Endometrial microvascular endothelial cells (primary cell): ENCODE data around the gene USP5. TPM values are rescaled to one million over a fixed set of nuclear protein-coding genes. Genes with fewer than 3 reads are reported as not detected.
"Not testable (repeated sequence)": the region's sequence is repeated elsewhere in the genome, so short reads cannot be mapped to it uniquely, and the experiment has no call there.

ENCODE experiments used
- in situ Hi-C: cut with HindIII; loops from 2 replicates; pipeline ENCODE4 v1.10.0; 2017; ENCODE audit warnings: low sequenced_read_pairs, low pct_unique_long_range_greater_than_20kb; ENCODE audit errors: inconsistent ontology term
- total RNA-seq: library from RNA; depleted of rRNA; stranded (reverse); fragments of >200 nt; gene quantifications from one replicate; pipeline ENCODE4 v1.2.3, GENCODE V29; 2015; ENCODE audit errors: inconsistent ontology term

USP5 gene
- total RNA-seq, 1 donor from 2014 or later: 102 TPM

DNA sequence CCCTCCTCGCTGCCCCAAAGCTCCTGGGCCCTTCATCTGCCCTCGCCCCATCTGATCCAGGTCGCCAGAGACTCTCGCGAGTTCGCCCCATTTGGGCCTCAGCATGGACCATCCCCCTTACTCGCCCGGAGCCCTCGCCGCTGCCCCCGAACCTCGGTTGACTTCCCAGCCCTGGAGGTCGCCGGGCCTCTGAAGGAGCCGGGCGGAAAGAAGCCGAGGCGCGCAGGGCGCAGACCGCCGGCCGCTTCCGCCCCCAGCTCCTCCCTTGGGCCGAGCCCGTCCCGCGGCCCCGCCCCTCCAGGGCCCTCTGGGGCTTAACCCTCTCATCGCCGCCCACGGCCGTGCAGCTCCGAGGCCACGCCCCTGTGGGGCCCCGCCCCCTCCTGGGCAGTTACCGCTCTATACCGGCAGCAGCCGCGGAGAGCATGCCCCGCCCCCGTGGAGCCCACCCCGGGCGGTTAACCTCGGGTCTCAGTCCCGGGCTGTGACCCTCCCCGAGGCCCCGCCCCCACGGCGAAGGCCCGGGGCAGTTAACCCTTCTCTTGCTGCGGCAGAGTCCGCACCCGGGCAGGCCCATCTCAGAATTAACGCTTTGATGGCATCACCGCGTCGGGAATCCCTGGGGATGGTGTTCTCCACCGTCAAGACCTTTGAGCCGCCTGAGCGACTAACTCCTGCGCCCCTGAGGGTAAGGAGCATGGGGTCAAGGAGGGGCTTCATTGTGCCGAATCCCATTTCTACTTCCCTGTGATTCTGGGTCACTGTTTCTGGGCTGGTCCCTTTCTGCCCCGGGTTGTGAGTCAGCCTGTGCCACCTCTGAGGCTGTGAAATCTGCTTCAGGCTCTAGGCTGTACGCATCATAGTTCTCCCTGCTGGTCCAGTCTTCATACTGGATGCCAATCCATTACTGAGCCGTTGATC lies 21.4 kb downstream of the USP5 start, which contains the start of gene SPSB2:
Gene SPSB2, minus strand, starts transcription at position 210 of the 921 bp plus-strand sequence. CDS start 402 bp downstream, outside the sequence.
- in situ Hi-C loops: no loop called here

DNA sequence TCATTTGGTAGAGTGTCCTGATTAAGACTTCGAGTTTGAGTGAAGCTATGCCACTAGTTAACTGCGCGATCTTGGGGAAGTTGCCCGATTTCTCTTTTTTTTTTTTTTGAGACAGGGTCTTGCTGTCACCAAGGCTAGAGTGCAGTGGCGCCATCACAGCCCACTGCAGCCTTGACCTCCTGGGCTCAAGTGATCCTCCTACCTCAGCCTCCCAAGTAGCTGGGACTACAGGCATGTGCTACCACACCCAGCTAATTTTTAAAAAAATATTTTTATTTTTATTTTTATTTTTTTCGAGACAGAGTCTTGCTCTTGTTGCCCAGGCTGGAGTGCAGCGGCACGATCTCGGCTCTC lies 22.0 kb downstream of the USP5 start:
- in situ Hi-C loops: not testable (repeated sequence)

DNA sequence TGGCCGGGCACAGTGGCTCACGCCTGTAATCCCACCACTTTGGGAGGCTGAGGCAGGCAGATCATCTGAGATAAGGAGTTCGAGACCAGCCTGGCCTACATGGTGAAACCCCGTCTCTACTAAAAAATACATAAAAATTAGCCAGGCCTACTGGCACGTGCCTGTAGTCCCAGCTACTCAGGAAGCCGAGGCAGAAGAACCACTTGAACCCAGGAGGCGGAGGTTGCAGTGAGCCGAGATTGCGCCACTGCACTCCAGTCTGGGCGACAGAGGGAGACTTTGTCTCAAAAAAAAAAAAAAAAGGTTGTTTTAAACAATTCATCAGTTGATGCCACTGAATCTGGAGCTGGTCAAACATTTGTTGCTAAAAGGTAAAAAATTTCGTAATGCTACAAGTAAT lies 27.9 kb downstream of the USP5 start:
- in situ Hi-C loops: not testable (repeated sequence)

DNA sequence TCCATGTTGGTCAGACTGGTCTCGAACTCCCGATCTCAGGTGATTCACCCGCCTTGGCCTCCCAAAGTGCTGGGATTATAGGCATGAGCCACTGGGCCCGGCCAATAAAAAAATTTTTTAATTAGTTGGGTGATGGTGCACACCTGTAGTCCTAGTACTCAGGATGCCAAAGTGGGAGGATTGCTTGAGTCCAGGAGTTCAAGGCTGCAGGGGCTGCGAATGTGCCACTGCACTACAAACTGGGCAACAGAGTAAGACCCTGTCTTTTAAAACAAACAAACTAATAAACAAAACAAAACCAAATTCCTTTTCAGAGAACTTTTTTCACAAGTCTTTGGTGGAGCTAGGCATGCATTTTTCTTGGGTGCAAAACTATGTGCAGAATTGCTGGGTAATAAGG lies 31.3 kb downstream of the USP5 start:
- in situ Hi-C loops: no loop called here

DNA sequence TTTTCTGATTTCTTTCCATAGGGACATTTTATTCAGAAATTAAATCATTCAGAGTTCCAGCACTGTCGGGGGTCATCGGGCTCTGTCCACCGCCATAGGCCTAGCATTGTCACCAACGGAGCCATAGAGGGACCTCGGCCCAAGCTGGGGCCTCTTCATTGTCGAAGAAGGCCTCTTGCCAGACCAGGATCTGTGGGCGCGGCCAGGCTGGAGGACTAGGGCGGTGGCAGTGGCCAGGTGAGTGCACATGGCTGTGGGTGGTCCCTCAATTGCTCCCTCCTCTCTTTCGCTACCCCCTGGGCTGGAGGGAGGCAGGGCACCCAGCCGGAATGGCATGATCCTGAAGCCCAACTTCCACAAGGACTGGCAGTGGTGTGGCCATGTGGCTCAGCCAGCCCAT lies 31.7 kb downstream of the USP5 start:
- in situ Hi-C loops: no loop called here

DNA sequence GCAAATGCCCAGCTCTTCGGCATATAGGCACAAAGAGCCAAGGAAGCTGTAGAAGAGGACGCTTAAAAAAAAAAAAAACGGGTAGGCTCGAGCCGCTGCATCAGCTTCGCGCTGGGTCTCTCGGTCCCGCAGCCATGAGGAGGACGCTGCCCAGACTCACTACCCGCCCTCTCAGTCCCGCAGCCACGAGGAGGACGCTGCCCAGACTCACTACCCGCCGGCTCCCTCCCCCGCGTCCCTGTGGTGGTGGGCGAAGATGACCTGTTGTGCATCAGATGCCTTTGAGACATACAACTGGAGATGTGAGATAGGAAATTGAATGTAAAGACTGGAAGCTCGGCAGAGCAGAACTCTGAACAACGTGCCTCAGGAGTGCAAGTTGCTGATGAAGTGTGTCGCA lies 32.6 kb downstream of the USP5 start:
- in situ Hi-C loops: no loop called here

DNA sequence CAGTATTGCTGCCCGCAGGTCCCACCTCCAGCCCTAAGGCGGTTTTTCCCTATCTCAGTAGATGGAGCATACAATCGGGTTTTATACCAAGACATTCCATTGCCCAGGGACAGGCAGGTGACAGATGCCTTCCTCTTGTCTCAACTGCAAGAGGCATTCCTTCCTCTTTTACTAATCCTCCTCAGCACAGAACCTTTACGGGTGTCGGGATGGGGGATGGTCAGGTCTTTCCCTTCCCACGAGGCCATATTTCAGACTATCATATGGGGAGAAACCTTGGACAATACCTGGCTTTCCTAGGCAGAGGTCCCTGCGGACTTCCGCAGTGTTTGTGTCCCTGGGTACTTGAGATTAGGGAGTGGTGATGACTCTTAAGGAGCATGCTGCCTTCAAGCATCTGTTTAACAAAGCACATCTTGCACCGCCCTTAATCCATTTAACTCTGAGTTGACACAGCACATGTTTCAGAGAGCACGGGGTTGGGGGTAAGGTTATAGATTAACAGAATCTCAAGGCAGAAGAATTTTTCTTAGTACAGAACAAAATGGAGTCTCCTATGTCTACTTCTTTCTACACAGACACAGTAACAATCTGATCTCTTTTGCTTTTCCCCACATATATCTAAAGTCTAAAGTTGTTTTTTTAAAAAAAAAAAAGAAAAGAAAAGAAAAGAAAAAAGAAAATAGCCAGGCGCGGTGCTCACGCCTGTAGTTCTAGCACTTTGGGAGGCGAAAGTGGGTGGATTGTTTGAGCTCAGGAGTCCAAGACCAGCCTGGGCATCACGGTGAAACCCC lies 34.5 kb downstream of the USP5 start:
- in situ Hi-C loops: not testable (repeated sequence)

DNA sequence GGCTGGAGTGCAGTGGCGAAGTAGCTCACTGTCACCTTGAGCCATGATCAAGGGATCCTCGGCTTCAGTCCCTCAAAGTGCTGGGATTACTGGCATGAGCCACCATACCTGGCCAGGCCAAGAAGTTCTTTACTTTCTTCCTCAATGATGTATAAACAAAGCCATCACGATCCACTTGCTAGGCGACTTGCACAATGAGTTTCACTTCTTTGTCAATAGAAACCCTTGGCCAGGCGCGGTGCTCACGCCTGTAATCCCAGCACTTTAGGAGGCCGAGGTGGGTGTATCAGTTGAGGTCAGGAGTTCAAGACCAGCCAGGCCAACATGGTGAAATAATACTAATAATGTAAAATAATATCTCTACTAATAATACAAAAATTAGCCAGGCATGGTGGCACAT lies 35.5 kb downstream of the USP5 start:
- in situ Hi-C loops: no loop called here

DNA sequence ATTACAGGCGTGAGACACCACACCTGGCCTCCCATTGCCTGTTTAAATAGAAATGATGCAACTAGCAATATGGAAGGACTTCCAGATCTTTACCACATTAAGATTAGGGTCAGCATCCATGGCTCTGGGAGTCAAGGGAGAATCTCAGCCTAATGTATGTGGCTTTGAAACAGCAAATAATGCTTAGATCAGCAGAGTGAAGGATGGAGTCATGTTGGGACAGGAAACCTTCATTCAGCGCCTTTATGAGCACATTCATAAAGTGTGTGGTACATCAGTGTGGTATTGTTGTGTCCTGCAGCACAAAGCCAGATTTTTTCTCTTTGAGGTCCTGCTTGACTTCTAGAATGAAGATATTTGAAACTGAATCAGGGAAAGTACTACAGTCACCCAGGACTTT lies 36.4 kb downstream of the USP5 start:
- in situ Hi-C loops: no loop called here

DNA sequence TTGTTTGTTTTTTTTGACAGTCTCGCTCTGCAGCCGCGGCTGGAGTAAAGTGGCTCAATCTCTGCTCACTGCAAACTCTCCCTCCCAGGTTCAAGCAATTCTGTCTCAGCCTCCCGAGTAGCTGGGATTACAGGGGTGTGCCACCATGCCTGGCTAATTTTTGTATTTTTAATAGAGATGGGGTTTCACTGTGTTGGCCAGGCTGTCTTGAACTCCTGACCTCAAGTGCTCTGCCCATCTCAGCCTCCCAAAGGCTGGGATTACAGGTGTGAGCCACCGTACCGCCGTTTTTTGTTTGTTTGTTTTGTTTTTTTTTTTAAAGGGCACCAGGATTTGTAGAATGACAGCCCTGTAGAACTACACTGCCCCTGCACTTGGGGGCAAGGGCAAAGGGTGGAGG lies 36.8 kb downstream of the USP5 start:
- in situ Hi-C loops: not testable (repeated sequence)

DNA sequence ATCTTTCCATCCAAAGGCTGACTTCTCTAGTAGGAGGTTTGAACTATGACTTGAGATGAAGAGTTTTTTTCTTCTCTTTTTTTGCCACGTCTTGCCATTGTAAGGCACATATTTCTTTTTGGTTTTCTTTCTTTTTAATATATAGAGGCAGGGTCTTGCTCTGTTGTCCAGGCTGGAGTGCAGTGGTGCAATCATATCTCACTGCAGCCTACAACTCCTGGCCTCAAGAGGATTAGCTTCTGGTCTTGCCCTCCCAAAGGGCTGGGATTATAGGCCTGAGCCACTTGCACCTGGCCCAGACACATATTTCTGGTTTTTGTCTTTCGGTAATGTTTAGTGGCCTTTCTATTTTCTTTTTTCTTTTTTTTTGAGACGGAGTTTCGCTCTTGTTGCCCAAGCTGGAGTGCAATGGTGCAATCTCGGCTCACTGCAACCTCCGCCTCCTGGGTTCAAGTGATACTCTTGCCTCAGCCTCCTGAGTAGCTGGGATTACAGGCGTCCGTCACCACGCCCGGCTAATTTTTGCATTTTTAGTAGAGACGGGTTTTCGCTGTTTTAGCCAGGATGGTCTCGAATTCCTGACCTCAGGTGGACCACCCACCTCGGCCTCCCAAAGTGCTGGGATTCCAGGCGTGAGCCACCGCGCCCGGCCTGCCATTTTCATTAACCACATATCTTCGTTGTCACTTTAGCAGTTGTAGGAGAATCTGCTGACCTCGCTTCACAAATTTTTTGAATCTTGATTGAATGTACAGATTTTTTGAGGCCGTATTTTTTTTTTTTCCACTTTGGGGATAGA lies 38.0 kb downstream of the USP5 start:
- in situ Hi-C loops: not testable (repeated sequence)

DNA sequence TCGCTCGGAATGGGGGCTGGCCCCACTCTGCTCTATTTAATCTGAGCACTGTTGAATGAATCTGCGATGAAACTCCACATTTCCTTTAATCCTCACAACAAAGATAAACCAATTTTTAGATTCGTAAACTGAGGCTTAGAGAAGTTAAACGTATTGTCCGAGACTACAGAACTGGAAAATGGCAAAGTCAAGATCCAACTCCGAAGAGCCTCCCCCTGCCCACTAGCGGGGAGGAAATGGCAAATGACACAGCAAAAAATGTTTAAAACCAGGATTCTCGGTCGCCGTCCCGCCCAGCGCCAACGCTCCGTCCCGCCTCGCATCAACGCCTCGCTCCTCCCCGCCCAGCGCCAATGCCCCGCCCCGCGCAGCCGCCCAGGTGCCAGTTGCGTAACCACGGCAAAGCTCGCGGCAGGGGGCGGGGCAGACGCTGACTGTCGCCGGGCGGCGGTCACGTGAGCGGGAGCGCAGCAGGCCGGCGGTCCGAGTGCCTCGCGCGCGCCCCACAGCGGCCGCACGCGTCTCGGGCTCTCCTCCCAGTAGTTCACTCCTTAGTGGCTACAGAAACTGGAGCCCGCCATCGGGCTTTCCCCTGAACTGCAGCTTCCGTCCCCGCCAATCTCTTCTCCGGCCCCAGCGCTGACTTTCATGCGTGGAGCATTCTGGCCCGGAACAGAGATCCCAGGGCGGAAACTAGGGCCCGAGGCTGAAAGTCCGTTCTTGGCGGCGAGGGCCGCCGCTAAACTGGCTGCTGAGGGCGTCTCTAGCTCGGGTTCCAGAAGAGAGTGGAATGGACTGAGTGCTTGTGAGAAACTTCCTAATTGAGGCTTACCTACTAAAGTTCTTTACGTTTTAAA lies 39.1 kb downstream of the USP5 start:
- in situ Hi-C loops: no loop called here

DNA sequence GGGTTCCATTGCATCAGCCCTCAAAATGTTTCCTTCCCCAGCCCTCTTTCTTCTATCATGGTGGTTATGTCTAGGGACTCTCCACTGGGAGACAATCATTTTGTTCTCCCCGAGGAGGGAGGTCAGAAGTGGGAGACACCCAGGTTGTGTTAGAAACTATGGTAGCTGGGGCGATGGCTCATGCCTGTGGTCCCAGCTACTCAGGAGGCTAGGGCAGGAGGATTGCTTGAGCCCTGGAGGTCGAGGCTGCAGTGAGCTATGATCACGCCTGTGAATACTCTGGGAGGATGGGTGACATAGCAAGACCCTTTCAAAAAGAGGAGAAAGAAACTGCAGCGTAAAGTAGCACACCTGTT lies 39.7 kb downstream of the USP5 start:
- in situ Hi-C loops: no loop called here

DNA sequence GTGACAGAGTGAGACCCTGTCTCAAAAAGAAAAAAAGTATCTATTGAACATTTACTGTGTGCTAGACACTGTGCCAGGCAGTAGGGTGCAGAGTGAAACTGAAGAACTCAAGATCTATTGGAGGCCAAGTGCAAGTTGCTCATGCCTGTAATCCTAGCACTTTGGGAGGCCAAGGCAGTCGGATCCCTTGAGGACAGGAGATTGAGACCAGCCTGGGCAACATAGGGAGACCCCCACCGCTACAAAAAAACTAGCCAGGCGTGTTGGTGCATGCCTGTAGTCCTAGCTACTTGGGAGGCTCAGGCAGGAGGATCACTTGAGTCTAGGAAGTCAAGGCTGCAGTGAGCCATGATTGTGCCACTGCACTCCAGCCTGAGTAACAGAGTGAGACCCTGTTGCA lies 40.7 kb downstream of the USP5 start:
- in situ Hi-C loops: not testable (repeated sequence)

DNA sequence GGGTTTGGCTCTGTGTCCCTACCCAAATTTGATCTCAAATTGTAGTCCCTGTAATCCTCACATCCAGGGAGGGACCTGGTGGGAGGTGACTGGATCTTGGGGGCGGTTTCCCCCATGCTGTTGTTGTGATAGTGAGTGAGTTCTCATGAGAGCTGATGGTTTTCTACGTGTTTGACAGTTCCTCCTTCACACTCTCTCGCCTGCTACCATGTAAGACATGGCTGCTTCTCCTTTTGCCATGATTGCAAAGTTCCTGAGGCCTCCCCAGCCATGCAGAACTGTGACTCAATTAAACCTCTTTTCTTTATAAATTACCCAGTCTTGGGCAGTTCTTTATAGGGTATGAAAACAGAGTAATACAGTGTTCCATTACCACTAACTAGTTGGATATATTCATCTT lies 42.4 kb downstream of the USP5 start:
- in situ Hi-C loops: no loop called here

DNA sequence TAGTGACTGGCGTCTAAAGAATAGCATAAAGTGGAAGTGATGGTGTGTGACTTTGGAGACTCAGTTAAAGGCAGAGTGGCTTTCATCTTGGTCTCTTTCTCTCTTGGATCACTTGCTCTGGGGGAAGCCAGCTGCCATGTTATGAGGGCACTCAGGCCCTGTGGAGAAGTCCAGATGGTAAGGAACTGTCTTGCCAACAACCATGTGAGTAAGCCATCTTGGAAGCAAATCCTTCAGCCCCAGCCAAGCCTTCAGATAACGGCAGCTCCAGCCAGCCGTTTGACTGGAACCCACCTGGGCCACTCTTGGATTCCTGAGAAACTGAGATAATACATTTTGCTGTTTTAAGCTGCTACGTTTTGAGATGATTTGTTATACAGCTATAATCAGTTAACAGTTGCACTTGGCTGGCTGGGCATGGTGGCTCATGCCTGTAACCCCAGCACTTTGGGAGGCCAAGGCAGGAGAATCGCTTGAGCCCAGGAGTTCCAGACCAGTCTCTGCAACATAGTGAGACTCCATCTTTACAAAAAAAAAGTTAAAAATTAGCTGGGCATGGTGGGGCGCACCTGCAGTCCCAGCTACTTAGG lies 45.0 kb downstream of the USP5 start:
- in situ Hi-C loops: no loop called here

DNA sequence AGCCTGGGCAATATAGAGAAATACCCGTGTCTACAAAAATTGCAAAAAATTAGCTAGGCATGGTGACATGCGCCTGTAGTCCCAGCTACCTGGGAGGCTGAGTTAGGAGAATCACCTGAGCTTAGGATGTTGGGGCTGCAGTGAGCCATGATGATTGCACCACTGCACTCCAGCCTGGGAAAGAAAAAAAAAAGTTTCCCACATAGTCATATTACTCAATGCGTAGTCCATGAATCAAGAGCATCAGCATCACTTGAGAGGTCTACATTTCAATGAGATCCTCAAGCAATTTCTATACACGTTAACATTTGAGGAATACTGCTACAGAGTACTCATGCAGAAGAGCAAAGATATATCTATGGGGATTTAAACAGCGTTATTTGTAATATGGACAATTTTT lies 47.5 kb downstream of the USP5 start:
- in situ Hi-C loops: no loop called here

DNA sequence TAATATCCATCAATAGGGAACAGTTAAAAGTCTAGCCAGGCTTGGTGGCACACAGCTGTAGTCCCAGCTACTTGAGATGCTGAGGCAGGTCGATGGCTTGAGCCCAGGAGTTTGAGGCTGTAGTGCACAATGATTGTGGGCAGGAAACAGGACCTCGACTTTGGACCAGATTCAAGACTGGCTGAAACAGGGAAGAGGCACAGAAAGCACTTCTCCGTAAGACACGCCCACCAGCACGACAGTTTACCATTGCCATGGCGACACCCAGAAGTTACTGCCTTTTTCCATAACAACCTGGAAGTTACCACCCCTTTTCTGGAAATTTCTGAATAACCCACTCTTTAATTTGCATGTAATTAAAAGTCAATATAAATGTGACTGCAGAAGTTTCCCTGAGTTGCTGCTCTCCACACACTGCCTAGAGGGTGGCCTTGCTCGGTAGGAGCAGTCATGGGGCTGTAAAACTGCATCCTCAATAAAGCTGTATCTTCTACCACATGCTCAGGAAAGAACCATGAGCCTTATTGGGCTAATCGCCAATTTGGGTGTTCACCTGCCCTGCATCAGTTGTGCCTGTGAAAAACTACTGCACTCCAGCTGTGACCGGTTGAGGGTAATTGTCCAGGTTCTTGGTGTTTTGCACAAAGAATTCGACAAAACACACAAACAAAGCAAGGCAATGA lies 48.0 kb downstream of the USP5 start:
- in situ Hi-C loops: no loop called here
